Putamen (tissue), 1 donor: ENCODE results near the gene NALCN.

ENCODE experiments used
- DNase-seq: peaks from one replicate; pipeline ENCODE4 v3.0.0-alpha.2; 2016; ENCODE audit warnings: low spot score

Gene NALCN

DNA sequence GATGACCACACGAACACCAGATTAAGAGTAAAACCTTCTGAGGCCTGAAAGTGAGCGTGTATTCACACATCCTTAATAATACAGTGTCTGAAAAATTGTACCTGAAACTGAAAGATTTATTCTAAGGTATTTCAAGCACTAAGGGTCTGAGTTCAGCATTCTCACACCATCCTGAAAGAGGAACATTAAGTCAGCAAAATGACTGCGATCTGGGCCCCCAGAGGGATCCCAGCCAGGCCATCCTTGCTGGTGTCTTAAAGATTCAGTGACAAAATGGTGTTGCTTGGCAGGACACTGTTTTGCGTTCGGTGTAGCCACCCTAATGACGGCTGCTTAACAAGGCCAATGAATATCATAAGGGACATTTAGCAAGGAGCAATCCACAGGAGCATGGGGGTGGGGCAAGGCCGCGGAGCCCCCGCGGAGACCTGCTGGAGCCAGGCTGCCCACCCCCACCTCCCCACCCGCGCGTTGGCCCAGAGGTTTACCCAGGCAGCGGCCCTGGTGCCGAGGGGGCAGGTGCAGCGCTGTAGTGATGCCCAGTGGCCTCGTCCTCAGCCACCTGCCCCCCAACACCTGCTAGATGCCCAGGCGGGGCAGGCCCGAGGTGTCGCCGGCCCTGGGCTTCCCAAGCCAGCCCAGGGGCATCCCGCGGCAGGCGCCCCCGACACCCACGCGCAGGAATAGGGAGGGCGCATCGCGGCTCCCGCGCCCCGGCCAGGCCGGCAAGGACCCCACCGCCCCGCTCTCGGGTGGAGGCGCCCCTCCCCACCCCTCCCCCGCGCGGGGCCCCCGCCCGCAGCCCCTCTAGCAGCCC, 742 bp downstream of the NALCN start:
- DNase-seq, result peak; percentile 27

DNA sequence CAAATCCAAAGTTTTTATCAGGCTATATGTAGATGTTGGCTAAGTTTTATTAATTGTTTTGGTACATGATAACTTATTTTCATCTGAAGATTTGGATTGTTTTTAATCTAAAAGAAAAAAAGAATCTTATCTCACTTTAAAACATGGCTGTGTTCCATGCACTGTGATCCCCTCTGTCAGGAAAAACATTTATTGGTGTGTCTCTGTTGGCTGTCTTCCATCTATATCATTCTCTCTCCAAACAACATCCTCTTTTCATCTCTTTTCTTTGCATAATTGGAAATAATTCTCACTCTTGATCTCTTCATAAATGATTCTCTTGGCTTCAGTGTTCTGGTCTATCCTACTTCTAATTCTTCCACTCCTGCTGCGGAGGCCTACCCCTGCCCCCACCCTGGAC, 4.2 kb downstream of the NALCN start:
- no peak for DNase-seq

DNA sequence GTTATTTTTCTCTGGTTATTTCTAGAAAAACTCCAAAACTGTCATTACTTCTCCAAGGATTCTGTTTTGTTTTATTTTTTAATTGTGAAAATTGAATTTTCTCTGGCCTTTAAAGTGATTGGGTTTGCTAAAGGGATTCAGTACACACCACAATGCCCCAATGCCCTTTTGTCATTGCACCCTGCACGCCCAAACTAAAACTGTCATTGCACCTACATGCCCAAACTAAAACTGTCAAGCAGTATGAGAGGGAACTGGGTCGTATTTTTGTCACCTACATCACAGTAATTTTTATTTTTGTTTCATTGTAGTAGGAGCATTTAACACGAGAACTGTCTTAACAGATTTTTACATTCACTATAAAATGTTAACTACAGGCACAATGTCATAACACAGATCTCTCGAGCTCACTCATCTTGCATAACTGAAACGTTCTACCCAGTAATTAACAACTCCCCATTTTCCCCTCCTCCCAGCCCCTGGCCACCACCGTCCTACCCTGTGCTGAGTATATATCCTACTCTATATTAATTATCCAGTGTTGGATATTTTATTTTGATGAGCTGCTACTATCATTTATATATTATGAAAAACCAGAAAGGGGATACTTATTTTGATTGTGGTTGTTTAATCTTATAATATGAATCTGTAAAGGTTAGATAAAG, 7.2 kb downstream of the NALCN start:
- DNase-seq, result no peak

DNA sequence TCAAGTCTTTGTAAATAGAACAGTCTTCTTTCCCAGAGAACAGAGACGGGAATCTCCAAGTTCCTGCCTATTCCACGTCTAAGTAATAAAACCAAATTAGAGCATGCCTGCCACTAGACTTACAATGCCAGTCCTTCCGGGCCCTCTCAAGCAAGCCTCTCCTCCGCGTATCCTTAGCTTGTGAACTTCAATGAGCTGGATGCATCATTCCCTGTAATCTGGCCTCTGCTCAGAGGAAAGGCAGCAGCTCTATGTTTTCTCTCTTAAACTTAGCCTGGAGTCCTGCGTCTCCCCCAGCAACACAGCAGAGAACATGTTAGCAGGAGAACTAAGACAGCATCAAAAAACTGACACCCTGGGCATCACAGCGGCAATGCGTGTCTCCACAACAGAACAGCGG, 8.2 kb downstream of the NALCN start:
- no peak for DNase-seq

DNA sequence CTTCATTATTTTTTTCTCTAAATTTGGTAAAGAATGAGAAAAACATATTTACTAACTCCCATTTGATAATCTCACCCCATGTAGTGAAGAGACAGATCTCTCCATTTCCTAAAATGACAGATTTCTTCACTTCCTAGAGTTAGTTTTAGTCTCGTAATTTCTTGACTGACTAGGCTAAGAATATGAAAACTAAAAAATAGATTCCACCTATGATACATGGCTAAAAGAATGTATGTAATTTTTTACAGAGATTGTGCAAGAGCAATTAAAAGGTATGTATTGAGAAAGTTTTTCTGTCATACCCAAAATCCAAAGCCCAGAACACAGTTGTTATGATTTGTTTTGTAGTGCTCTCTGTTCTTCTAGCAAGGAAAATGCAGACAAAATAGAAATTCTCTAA, 9.5 kb downstream of the NALCN start:
- no peak for DNase-seq

DNA sequence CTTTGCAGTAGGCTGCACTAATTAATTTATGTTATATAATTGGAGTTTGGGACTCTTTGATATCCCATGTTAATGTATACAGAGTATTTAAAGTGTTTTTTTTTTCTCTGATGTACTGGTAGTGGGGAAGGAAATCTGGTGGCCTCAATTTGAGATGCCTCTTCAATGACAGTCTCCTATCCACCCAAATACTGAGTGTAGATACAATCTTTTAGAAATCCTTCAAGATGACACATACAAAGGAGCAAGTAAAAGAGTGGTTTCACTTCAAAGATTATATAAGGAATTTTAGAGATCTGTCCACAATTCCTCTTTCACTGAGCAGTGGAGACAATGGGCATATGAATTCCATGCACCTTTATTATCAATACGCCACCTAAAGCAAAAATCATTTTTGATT, 15.1 kb downstream of the NALCN start:
- no peak for DNase-seq

DNA sequence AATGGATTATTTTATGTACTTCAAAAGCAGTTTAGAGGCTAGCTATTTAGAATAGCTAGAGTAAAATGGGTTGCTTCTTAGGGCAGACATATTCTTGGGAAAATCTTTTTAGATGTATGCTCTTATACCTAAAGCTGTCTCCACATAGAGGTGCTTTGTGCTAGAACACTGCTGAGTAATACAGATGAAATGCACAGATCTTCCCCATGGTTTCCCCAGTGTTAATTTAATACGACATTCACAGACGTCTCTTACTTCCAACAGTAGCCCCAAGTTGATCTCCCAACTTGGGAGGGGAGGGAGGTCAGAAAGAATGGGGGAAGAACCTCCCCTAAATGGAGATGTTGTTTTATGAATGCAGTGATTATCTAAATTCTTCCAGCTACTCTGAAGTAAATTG, 16.9 kb downstream of the NALCN start:
- no peak for DNase-seq

DNA sequence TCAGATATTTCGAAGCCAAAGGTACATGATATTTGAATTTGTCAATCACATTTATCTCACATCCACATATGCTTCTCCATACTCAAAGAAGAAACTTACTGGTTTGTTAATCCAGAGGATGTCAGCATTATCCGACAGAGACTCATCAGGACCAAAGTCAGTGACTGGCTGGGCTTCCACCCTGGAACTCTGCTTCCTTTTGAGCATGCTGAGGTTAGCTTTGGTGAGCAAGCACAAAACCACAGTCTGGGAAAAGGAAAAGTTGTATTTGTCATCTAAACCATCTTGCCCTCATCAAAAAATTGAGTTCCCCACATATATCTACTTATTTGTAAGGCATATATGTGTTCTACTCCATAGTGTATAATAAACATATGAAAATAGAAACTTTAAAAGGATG, 17.4 kb downstream of the NALCN start:
- DNase-seq, result no peak

DNA sequence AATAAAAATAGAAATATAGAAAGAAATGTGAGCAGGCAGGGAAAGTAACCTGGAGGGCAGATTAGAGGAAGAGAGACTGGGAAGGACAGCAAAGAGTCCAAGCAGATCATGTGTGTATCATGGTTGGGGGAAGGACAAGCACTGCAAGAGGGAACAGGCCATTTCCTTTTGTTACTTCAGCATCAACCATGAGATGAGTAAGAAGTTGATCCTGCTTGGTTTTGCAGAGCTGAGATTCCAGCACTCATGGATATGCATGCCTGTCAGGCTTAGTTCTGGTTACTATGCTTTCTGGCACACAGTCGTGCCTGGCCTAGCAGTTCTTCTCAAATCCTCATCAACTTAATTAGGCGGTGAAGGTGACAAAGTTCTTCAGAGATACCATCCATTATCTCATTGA, 18.1 kb downstream of the NALCN start:
- no peak for DNase-seq

DNA sequence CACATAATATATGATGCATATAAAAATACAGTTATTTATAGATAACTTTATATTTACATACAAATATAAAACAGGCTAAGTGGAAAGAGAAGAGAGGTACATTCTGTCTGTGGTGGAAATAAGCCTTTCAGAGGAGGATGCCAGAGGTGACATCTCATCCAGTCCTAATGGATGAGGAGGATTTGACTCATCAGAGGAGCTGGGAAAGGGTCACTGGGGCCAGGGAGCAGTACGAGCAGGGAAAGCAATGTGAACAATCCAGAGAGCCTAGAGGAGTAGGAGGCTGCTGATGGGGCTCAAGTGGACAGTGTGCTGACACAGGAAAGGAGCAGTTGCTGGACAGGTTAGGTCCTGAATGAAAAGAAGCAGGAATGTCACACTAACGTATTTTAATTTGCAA, 18.6 kb downstream of the NALCN start:
- no peak for DNase-seq

DNA sequence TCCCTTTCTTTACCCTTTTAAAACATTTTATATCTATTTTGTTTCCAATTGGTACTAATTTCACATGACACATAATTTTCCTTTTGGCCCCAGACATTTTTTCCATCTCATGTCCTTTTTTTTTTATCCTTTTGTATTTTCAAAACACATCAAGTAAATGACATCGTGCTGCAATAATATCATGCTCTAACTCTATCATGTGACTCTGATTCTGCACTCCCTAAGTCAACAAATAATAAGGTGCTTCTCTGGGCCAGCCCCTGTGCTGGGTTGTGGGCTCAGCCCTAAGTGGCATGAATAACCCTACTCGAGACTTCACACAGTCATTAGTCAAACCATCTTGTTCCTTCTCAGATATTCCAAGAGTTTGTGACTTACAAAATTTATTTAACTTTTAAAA, 21.7 kb downstream of the NALCN start:
- DNase-seq, result no peak

DNA sequence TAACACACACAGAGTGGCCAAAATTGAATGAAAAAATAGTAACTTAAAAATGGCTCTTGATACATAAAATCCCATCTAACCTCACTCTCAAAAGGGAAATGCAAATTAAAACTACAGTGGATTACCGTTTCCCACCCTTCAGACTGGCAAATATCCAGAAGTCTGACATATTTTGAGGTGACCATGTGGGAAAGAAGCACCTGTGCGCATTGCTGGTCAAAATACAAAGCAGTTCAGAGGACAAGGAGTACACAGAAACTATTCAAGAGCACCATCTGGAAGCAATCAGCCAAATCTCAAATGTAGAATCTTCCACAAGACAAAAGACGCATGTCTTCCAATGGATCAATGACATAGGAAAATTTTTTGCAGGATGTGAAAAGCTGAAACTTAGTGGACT, 23.2 kb downstream of the NALCN start:
- no peak for DNase-seq

DNA sequence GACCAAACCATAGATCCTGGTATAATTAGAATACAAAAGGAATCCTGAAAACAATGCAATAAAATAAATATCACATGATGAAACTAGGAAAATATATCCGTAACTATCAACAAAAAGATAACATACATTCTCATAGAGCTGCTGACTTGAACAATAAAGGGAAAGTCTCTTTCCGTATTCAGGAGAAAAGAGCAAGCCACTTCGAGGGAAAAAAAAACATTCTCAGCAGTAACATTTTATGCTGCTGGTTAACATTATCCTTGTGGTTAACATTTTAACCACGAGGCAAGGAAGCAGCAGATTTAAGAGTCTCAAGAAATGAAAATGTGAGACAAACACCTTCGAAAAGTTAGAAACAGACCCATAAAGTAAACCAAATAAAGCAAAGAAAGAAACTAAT, 25.8 kb downstream of the NALCN start:
- no peak for DNase-seq

DNA sequence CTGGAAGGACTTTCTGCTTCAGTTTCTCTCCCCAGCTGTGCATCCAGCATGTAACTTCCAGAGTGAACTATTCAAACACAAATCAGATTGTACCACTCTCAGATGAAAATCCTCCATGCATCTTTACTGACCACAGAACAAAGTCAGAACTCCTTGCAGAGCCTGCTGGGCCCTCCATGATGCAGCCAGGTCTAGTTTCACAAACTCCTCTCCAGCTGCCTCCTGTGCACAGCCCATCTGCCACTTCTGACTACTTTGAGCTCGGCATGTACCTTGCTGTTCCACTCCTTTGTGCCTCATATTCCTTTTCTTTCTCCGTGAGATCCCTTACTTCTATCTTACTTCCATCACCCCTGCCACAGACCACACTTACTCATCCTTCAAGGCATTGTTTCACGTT, 31.4 kb downstream of the NALCN start:
- no peak for DNase-seq

DNA sequence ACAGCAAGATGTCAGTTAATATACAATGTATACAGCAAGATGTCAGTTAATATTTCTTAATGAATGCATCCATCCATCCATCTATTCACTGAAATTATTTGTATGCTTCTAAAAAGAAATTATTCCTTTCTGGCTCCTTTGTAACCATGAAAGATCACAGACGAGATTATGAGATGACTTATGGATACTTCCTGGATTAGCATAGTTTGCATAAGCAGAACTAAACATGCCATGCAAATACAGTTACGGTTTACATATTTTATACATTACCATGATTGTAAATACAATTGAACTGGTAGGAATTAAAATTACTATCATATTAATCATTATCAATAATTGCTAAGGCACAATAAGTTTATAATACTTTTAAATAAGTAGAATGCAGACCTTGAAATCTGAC, 32.7 kb downstream of the NALCN start:
- no peak for DNase-seq

DNA sequence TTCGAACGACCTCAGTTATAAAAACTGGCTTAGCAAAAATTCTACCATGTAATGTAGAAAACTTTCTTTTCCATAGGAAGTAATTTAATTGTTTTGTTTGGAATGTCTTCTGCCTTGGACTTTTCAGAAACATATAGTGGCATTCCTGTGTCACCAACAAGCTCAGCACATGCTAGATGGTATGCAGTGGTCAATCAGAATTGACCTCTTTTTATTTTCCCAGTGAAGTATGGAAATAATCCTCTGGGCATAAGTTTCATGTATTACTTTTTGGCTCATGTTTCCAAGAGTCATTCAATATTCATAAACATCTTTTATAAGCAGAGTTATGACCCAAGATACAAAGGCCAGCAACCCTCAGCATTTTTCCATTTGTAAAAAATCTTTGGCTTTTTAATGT, 33.6 kb downstream of the NALCN start:
- DNase-seq, result no peak

DNA sequence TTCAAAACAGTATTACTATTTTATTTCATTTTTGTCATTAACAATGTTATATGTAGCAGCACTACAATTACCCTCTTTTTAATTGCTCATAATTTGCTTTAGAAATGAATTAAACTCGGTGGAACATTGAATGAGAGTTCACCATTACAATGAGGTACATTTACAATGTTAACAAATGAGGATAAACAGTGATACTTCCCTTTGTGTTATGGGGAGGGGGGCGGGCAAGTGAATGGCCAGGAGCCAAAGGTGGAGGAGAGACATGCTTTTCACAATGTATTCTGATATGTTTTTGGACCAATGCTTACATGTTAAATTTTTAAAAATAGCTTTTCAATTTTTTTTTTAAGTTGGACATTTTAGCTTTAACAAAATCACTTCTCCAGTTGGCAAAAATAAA, 34.2 kb downstream of the NALCN start:
- no peak for DNase-seq

DNA sequence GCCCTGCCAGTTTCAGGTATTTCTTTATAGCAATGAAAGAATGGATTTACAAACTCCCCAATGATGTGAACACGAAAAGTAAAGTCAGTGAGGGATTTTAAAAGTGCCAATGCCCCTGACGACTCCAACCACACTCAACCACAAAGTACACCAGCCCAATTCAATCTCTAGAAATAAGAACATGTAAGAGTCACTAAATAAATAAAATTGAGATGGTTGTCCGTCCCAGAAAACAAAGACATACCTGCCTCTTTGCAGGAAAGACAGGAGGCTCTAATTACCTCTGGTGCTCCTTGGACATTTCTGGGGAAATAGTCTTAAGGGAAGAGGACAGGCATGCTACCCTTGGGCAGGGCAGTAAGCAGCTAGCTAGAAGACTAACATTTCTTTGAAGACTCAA, 55.8 kb downstream of the NALCN start:
- DNase-seq, result no peak

DNA sequence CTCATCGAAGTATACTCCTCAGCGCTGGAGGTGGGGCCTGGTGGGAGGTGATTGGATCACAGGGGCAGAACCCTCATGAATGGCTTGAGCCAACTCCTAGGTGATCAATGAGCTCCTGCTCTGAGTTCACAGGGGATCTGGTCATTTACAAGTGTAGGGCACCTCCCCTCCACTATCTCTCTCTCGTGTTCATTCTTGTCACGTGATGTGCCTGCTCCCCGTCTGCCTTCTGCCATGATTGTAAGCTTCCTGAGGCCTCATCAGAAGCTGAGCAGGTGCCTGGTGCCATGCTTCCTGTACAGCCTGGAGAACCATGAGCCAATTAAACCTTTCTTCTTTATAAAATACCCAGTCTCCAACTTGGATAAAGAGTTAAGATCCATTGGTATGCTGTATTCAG, 61.4 kb downstream of the NALCN start:
- DNase-seq, result no peak

DNA sequence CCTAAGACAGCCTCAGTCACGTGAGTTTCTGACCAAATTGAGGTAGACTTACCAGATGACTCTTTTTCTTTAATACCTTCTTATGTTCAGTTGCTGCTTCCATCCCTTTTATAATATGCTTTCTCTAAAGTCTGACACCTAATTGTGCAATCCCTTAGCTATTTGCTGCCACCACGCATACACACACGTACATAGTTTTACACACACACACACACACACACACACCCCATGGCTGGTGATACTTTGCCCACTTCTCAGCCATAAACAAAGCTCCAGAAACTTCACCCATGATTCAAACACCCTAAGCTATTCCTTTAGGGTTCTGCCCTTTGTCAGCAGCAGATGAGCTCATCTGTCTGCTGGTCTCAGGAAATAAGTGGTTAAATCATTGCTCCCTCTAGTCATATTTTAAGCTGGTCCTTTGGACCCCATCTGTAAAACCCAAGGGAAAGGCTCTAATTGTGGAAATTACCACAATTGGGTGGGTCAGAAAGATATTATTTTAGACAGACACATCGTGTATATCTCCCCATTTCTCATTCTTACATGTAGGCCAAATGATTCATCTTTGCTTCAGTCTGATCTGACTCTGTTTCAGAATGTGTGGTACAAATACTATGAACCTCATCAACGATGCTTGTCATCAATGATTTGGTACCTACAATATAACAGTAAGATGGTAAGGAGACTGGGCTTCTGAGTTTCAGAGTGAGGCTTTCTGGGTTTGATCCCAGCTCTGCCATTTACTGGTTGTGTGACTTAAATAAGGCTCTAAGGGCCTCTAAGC, 69.2 kb downstream of the NALCN start:
- no peak for DNase-seq

DNA sequence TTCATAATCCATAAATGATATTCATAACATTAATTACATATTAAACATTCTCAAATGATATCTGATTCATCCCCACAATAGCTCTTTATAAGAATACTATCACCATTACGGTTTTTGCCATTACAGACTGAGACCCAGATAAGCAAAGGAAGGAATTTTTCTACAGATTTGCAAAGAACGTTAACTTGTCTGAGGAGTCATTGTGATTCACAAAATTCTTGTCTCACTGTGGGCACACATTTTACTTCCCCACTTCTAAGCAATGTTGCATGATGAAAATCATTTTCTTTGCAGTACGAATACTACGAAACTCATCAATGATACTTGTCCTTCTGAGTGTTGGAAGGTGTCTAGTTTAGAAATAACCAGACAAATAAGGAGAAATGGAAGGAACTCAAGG, 70.1 kb downstream of the NALCN start:
- no peak for DNase-seq

DNA sequence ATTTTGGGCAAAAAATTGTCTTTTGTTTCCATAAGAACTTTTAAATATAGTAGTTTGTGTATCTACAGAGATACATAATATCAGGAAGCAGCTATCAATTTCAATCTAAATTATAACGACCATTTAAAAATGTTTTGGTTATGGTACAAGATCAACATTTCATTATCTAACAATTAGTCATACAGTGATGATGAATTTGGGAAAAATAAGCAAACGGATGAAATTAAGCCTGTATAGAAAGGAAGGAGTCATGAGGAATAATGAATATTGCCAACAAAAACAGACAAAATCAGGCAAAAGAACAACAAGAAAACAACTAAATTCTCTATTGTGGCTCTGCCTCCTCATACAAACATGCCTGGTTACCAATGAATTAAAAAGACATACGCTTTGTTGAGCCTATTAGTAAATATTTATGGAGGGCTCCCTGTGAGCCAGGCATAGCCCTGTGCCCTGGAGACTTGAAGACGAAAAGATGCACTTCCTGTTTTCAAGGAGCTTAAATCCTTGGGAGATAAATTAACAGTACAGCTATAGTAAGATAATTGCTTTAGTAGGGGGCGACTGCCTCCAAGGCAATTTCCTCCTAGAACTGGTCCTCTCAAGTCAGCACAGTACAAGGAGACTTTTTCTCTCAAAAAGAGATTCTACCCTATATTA, 73.0 kb downstream of the NALCN start:
- DNase-seq, result no peak

DNA sequence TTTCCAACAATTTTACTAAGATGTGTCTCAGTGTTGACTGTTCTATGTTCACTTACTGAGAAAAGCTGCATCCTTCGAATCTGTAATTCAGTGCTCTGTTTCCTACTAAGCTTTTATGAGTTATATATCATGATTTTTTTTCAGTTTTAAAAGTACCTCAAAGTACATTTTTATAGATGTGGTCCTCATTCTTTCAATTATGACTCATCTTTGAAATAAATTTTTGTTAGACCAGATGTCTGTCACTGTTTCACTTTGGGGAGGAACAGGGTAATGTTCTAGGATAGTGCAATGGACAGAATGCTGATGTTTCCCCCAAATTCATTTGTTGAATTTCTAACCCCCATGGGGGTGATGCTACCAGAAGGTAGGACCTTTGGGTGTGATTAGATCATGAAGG, 74.8 kb downstream of the NALCN start:
- no peak for DNase-seq
